ENCODE results near the gene ROPN1L. TPM values are rescaled to one million over a fixed set of nuclear protein-coding genes. Genes with fewer than 3 reads are reported as not detected.

ROPN1L gene
- total and polyA plus RNA-seq, 2 of the 4 experiments (the other 2 are of a cell fraction): 0.34 to 0.36 TPM

- no peak overlapping the region for H2BK5ac ChIP-seq (ENCODE audit: low read depth, low read length, poor library complexity, severe bottlenecking)
- no peak overlapping the region for H3K27ac ChIP-seq (ENCODE audit: insufficient read depth, low read length)
- dilution Hi-C loops (cut with HindIII; ENCODE audit: low sequenced_read_pairs, unreplicated experiment) (no loop called here), intact Hi-C loops (cut with micrococcal nuclease) (no loop called here), in situ Hi-C loops (cut with MboI; ENCODE audit: low sequenced_read_pairs) (no loop called here)
- H2AK5ac ChIP-seq (ENCODE audit: low read depth, low read length): no peak overlapping the region
- no peaks in the 10 kb centered on the region for H3K9me3 ChIP-seq (ENCODE audit: control insufficient read depth, insufficient read depth, low read length)
- H3K9me1 ChIP-seq (ENCODE audit: insufficient read depth, low read length): peaks cover 5% of the 10 kb centered on the region; the same call in 1 of the 2 replicates
- no peak overlapping the region for H3K14ac ChIP-seq (replicated peaks; ENCODE audit: low read depth, low read length)
- no peak overlapping the region for H2AFZ ChIP-seq (replicated peaks; ENCODE audit: low read length, poor library complexity)
- ChIA-PET CTCF (no interaction called here), POLR2A (ENCODE audit: unreplicated experiment) (no interaction called here)
- peaks cover 14% of the 10 kb centered on the region; the same call in 1 of the 2 replicates for H4K20me1 ChIP-seq (ENCODE audit: insufficient read depth, low read length)
- no peak overlapping the region for H3K4me2 ChIP-seq (ENCODE audit: low read depth, low read length)
- no peaks in the 10 kb centered on the region for H3K27me3 ChIP-seq (ENCODE audit: control insufficient read depth, insufficient read depth, low read length)
- no peak overlapping the region for H2BK20ac ChIP-seq (ENCODE audit: low read depth, low read length)
- no peak overlapping the region for H4K5ac ChIP-seq (ENCODE audit: low read depth, low read length)
- H3K9ac ChIP-seq (ENCODE audit: low read depth, low read length): no peak overlapping the region
- H3K4me3 ChIP-seq (ENCODE audit: insufficient read depth, low read depth, low read length): no peak overlapping the region
- H3K56ac ChIP-seq (ENCODE audit: extremely low read depth, insufficient read depth, low read length): no peak overlapping the region
- H2BK120ac ChIP-seq (ENCODE audit: low read depth, low read length): no peak overlapping the region
- no peak overlapping the region for H2AK9ac ChIP-seq (replicated peaks; ENCODE audit: low read depth, low read length, poor library complexity)
- H3K4me1 ChIP-seq (ENCODE audit: control insufficient read depth, insufficient read depth, low read length): peaks cover 11% of the 10 kb centered on the region
- TF ChIP-seq FOS (IDR thresholded peaks at IDR 0.05; ENCODE audit: low read depth, low read length) (no peak), POLR2A (IDR thresholded peaks at IDR 0.05; ENCODE audit: low read depth, low read length) (no peak), RCOR1 (IDR thresholded peaks at IDR 0.05; ENCODE audit: insufficient replicate concordance, low read length) (no peak), SMC3 (IDR thresholded peaks at IDR 0.05; ENCODE audit: low read depth, low read length) (no peak), MXI1 (IDR thresholded peaks at IDR 0.05; ENCODE audit: borderline replicate concordance, low read depth, low read length) (no peak), CHD1 (IDR thresholded peaks at IDR 0.05; ENCODE audit: low read depth, low read length) (no peak), BHLHE40 (IDR thresholded peaks at IDR 0.05; ENCODE audit: low read depth, low read length) (no peak), USF2 (IDR thresholded peaks at IDR 0.05; ENCODE audit: low read depth, low read length) (no peak), RFX5 (IDR thresholded peaks at IDR 0.05; ENCODE audit: low read depth, low read length) (no peak), MAFK (IDR thresholded peaks at IDR 0.05; ENCODE audit: low read depth, low read length) (no peak), CTCF (conservative IDR thresholded peaks at IDR 0.05; ENCODE audit: low read depth, low read length) (no peak)
- no CpG with 5 or more reads among the region's 4 CpGs for WGBS, 2 experiments (ENCODE audit: extremely low coverage in 2 of 2, insufficient read length in 1 of 2)
- H3K18ac ChIP-seq (ENCODE audit: low read depth, low read length): no peak overlapping the region
- no peak overlapping the region for H2BK15ac ChIP-seq (ENCODE audit: low read depth, low read length)
- H3K23ac ChIP-seq (ENCODE audit: low read depth, low read length): no peak overlapping the region
- peaks cover 2 to 25% of the 10 kb centered on the region in 2 experiments; a peak in 2 of 4 replicates for H3K79me1 ChIP-seq (ENCODE audit: low read depth in 1 of 2, low read length in 2 of 2)
- no peak overlapping the region for H4K91ac ChIP-seq (ENCODE audit: insufficient read depth, low read depth, low read length)
- no peak overlapping the region for H3K4ac ChIP-seq (ENCODE audit: low read depth, low read length)
- DNase-seq (no peak), ATAC-seq (ENCODE audit: low read depth) (no peak)
- no peak overlapping the region for H4K8ac ChIP-seq (ENCODE audit: low read depth in 2 of 2, low read length in 2 of 2)
- BruUV-seq (replicated peaks): no TSS peak
- peaks cover 11% of the 10 kb centered on the region for H3K36me3 ChIP-seq (ENCODE audit: control insufficient read depth, insufficient read depth, low read length)
Measured at GRCh38 chr5:10438301-10438700, 3.4 kb upstream of the ROPN1L start.
